Endothelial cell (in vitro differentiated cells): ENCODE measurements around the gene INPP5F. TPM values are rescaled to one million over a fixed set of nuclear protein-coding genes. Genes with fewer than 3 reads are reported as not detected.
A peak's percentile ranks its signal among the peaks of the same experiment; 100 is the strongest.

ENCODE experiments used
- DNase-seq: peaks from one replicate; pipeline ENCODE4 v3.0.0; 2021; ENCODE audit warnings: low spot score
- H3K27ac Mint-ChIP-seq: one replicate; pipeline ENCODE4 v1.8.0; 2021; ENCODE audit warnings: mixed read lengths, inconsistent platforms; ENCODE audit not compliant: unreplicated experiment
- H3K27me3 Mint-ChIP-seq: one replicate; pipeline ENCODE4 v1.8.0; 2021; ENCODE audit warnings: mild to moderate bottlenecking, moderate library complexity, mixed read lengths, inconsistent platforms; ENCODE audit not compliant: unreplicated experiment
- H3K36me3 Mint-ChIP-seq: one replicate; pipeline ENCODE4 v1.8.0; 2021; ENCODE audit warnings: mild to moderate bottlenecking, low read depth, mixed read lengths, inconsistent platforms; ENCODE audit not compliant: unreplicated experiment
- H3K4me1 Mint-ChIP-seq: one replicate; pipeline ENCODE4 v1.8.0; 2021; ENCODE audit warnings: mild to moderate bottlenecking, mixed read lengths, inconsistent platforms; ENCODE audit not compliant: unreplicated experiment
- H3K4me3 Mint-ChIP-seq: one replicate; pipeline ENCODE4 v1.8.0; 2021; ENCODE audit warnings: mild to moderate bottlenecking, mixed read lengths, inconsistent platforms; ENCODE audit not compliant: unreplicated experiment
- H3K9me3 Mint-ChIP-seq: one replicate; pipeline ENCODE4 v1.8.0; 2021; ENCODE audit warnings: mixed read lengths, inconsistent platforms; ENCODE audit not compliant: unreplicated experiment
- total RNA-seq: library from RNA; stranded (reverse); fragmentation: NEBNext Ultra II Directional; extraction: Animal tissue kit (Norgen Biotek cat#: 25700); gene quantifications from one replicate; pipeline ENCODE4 v1.2.1, GENCODE V29; 2021; ENCODE audit not compliant: unreplicated experiment
- TF ChIP-seq, protein P1 (sequence below): fragments of 200-600 bp; sonication (generic); IDR thresholded peaks from one replicate; pipeline ENCODE4 v1.5.0; 2021; ENCODE audit warnings: antibody characterized with exemption; ENCODE audit not compliant: unreplicated experiment

The INPP5F gene
- total RNA-seq, 1 donor from 2014 or later, result 45.7 TPM

DNA sequence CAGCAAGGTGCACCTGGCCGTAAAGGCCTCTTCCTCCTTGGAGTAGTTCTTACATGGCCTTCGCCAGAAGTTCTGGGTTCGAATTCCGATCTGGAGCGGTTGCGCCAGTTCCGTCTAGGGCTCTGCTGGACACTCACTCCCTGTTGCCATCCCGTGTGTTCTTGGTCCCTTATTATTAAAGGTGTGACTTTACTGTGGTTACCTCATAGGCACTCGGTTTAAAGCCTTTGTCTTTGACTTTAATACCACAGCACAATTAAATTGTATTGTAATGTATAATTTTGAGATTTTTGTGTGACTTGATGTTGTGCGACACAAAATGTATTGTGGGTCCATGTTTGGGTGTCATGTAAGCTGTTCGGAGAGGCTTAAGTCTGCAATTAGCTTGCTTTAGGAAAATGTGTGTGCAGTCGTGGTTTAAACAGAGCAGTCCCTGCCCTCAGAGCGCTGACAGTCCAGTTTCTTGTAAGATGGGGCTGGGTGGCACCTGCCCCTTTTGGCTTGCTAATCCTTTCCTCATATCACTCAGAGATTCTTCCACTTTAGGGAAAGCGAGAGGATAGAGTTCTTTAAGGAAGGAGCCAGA is 919 bp downstream of the INPP5F start:
- Mint-ChIP-seq H3K9me3 (no peaks in the 10 kb centered on the region), H3K36me3 (peaks cover 11% of the 10 kb centered on the region), H3K4me1 (peaks cover 41% of the 10 kb centered on the region), H3K27me3 (peaks cover 7% of the 10 kb centered on the region), H3K27ac (peak overlapping the region; percentile 36), H3K4me3 (peak overlapping the region; percentile 97)
- TF ChIP-seq, protein P1, sequence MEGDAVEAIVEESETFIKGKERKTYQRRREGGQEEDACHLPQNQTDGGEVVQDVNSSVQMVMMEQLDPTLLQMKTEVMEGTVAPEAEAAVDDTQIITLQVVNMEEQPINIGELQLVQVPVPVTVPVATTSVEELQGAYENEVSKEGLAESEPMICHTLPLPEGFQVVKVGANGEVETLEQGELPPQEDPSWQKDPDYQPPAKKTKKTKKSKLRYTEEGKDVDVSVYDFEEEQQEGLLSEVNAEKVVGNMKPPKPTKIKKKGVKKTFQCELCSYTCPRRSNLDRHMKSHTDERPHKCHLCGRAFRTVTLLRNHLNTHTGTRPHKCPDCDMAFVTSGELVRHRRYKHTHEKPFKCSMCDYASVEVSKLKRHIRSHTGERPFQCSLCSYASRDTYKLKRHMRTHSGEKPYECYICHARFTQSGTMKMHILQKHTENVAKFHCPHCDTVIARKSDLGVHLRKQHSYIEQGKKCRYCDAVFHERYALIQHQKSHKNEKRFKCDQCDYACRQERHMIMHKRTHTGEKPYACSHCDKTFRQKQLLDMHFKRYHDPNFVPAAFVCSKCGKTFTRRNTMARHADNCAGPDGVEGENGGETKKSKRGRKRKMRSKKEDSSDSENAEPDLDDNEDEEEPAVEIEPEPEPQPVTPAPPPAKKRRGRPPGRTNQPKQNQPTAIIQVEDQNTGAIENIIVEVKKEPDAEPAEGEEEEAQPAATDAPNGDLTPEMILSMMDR, result no peak
- DNase-seq, result no peak

DNA sequence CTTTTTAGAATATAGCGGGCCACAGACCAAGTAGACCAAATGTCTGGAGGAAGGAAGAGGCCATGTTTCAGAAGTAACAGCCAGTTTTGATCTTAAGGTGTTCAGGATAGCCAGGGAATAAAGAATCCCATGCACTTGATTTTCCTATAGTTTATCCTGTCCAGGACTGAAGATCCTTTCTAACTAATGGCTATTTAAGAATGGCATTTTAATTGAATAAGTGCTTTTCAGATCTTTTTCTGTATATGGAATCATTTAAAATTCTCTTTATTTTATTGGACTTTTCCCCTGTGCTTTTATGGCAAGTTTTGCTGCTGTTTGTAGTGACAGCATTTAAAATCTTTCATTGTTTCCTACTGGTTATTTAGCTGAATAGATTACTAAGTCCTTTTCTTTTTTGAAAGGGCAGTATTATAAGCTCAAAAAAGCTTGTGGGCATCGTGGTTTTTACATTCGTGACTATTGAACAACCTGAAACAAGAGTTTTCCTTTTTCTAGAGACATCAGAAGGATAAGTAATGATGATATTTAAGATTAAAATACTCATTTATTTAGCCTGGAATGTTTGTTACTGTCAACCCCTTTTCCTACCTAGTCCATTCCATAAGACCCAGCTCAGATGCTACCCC is 2.4 kb downstream of the INPP5F start:
- H3K4me3 Mint-ChIP-seq, result no peak overlapping the region
- H3K36me3 Mint-ChIP-seq, result peaks cover 11% of the 10 kb centered on the region
- H3K9me3 Mint-ChIP-seq, result no peaks in the 10 kb centered on the region
- peaks cover 7% of the 10 kb centered on the region for H3K27me3 Mint-ChIP-seq
- no peak for DNase-seq
- no peak overlapping the region for H3K27ac Mint-ChIP-seq
- peaks cover 38% of the 10 kb centered on the region for H3K4me1 Mint-ChIP-seq
- TF ChIP-seq, protein P1, result no peak

DNA sequence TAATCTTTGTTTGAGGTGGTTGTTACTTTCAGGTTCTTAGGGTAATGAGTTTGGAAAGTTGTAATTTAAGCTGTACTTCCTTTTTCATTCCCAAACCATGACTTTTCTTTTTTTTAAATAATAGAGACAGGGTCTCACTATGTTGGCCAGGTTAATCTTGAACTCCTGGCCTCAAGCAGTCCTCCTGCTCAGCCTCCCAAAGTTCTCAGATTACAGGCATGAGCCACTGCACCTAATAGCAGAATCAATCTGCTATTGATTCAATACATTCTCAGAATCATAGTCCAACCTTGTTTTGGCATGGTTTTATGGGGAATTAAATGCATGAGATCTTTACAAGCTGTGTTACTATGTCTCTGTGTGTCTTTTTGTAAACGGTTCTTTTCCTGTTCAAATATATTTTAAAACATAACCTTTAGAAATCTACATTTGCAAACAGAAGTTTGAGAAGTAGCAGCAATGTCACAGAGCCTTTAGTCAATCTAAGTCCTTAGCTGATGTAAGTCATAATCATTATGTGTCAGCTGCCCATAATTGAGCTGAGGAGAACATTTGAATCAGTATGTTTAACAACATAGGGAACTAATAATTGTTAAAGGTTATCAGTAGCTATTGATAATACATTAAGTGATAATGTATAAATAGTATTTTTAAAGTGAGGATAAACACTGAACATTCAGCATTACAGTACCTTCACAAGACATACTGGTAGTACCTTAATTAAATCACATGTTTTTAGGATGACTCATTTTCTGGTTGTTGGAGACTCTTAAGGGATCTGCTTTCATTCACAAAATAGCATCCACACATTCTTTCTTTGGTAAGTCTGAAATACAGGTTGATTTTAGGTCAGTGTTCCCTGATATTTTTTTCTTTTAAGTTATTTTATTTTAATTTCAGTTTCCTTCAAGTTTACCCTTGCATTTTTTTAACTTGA is 8.8 kb downstream of the INPP5F start:
- Mint-ChIP-seq H3K9me3 (no peaks in the 10 kb centered on the region), H3K4me3 (no peak overlapping the region), H3K4me1 (peaks cover 5% of the 10 kb centered on the region), H3K27me3 (no peaks in the 10 kb centered on the region), H3K27ac (no peak overlapping the region), H3K36me3 (no peaks in the 10 kb centered on the region)
- TF ChIP-seq, protein P1, result no peak
- no peak for DNase-seq

DNA sequence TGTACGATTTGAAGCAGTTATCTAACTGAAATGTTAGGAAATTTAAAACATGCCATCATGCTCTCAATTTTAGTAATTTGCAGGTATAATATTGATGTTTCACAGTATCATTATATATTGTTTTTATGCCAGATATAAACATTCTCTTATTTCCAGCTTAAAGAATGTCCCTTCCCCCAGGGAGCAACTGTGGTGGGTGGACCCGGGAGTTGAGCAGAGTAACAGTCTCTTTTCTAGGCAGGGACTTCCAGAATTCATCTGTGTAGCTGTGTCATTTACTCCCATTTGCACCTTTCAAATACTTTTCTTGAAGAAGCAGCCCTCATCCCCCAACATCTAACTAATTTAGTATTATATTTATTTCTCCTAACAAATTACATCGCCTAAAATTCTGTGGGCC is 9.6 kb downstream of the INPP5F start:
- H3K4me1 Mint-ChIP-seq, result peaks cover 11% of the 10 kb centered on the region
- no peak overlapping the region for H3K4me3 Mint-ChIP-seq
- no peaks in the 10 kb centered on the region for H3K9me3 Mint-ChIP-seq
- TF ChIP-seq, protein P1, result no peak
- H3K27ac Mint-ChIP-seq, result no peak overlapping the region
- no peaks in the 10 kb centered on the region for H3K36me3 Mint-ChIP-seq
- DNase-seq, result no peak
- H3K27me3 Mint-ChIP-seq, result no peaks in the 10 kb centered on the region
